ENCODE results near the gene GPR153. TPM values are rescaled to one million over a fixed set of nuclear protein-coding genes. Genes with fewer than 3 reads are reported as not detected.

GPR153 gene
- total RNA-seq, 3 donors from 2014 or later = 20.2 to 28.3 (median 20.4) TPM

DNA sequence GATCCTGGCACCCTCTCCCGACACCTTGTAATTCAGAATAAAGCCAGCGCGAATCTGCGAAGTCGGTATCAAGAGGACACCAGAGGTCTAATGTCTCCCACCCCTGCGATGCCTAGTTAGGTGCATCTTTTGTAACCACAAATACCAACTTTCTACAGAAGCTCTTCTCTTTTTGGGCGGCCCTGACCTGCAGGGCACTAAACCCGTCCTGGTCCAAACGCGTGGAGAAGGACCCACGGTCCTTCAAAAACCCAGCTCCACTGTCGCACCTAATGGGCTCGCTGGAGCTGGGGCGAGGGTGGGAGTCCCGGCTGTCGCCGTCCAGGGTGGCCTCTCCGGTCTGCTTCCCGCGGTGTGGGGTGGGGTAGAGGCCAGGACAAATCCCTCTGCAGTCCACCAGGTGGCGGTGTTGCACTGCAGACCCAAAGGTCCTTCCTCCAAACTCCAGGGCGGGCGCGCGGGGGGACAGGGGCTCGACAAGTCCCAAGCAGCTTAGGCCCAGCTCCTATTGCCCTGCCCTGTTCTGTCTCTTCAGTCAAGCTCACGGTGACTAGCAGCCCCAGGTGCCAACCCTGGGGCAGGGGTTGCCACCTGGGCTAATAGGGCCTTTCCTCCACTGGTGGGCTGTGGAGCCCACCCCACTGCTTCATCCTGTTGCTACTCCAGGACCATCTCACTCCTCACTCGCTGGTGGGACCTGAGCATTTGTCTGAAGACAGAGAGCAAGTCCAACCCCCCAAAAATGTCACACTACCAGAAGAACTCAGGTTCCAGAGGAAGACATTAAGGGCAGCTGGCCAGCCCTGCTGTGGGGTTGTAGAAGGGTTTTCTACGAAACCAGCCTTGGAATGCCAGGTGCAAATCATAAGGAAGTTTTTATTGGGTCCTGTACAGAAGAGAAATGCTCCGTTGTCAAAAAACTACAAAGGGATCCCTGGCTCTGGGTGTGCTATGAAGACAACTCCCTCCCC, 14.1 kb downstream of the GPR153 start:
- no peaks in the 10 kb centered on the region for H3K9me3 ChIP-seq
- no peaks in the 10 kb centered on the region for H3K36me3 ChIP-seq (ENCODE audit: low read depth)
- DNase-seq (peak; percentile 76 to 86 (median 85)), ATAC-seq (peak; percentile 70)
- intact Hi-C loops (cut with DNase I, micrococcal nuclease) = loop anchor here (2.0 to 10.0 kb wide), 3 partner anchors 91 to 158 kb away; no protein-coding TSS in a partner anchor
- TF ChIP-seq, protein P1, sequence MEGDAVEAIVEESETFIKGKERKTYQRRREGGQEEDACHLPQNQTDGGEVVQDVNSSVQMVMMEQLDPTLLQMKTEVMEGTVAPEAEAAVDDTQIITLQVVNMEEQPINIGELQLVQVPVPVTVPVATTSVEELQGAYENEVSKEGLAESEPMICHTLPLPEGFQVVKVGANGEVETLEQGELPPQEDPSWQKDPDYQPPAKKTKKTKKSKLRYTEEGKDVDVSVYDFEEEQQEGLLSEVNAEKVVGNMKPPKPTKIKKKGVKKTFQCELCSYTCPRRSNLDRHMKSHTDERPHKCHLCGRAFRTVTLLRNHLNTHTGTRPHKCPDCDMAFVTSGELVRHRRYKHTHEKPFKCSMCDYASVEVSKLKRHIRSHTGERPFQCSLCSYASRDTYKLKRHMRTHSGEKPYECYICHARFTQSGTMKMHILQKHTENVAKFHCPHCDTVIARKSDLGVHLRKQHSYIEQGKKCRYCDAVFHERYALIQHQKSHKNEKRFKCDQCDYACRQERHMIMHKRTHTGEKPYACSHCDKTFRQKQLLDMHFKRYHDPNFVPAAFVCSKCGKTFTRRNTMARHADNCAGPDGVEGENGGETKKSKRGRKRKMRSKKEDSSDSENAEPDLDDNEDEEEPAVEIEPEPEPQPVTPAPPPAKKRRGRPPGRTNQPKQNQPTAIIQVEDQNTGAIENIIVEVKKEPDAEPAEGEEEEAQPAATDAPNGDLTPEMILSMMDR (IDR thresholded peaks at IDR 0.05) = peak; percentile 82
- peaks cover 17% of the 10 kb centered on the region for H3K4me1 ChIP-seq (ENCODE audit: low read depth)
- H3K4me3 ChIP-seq = no peak overlapping the region

DNA sequence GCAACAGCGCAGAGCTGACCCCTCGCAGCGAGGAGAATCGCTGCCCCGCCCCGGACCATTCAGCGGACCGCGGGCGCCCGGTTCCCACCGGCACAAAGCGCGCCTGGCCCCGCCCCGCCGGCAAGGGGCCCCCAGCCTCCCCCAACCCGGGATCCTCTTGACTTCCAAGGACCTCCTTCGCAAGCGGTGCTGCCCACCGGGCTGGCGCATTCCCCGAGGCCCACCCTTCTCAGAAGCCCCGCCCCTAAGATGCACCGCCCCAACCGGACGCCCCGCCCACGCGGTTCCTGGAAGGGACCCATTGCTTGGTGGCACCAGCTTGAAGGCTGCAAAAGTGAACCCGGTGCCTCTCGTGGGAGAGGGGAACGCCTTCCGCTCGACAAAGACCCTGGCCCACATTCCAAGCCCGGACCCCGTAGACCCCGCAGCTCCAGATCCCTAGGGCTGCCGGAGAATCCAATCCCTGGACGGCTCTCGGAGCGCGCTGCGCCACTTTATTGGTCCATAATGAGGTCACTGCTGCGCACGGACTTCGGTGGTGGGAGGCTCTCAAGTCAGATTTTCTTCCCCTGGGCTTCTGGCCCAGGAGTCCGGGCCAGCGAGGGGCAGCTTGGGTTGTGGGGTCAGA, 14.9 kb downstream of the GPR153 start:
- Histone ChIP-seq H3K4me1 (ENCODE audit: low read depth) (peaks cover 18% of the 10 kb centered on the region), H3K4me3 (no peak overlapping the region), H3K36me3 (ENCODE audit: low read depth) (no peaks in the 10 kb centered on the region), H3K9me3 (no peaks in the 10 kb centered on the region)
- peak in 2 of 3 donors; percentile 68 to 74 for DNase-seq
- ATAC-seq = peak; percentile 24
- TF ChIP-seq, protein P1 (IDR thresholded peaks at IDR 0.05) = no peak
- intact Hi-C loops (cut with DNase I, micrococcal nuclease) = loop anchor here (2.0 to 10.0 kb wide), 3 partner anchors 91 to 159 kb away; no protein-coding TSS in a partner anchor

DNA sequence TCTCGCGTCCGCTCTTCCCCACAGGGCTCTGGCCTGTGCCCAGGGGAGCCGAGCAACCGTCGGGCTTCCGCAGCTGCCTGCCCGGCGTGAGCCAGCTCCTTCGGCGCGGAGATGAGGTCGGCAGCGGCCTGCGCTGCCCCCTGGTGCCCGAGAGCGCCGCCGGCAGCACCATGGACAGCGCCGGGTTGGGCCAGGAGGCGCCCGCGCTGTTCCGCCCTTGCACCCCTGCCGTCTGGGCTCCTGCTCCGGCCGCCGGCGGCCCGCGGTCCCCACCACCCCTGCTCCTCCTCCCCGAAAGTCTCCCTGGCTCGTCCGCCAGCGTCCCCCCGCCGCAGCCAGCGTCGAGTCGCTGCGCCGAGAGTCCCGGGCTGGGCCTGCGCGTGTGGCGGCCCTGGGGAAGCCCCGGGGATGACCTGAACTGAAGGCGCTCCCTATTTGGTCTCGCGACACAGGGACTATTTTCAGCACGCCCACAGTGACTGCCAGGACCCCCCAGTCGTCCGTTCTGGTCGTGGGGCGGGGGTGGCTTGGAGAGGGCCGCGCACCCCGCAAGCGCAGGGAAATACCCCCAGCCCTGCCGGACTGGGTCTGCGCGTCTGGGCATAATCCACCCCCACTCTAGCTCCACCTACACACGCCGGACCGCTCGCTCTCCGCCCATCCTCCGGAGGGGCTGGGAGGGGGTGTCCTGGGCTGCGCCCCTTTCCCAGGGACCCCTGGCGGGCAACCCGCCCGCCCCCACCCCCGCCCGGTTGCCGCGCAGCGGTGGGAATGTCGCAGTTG, 15.6 kb downstream of the GPR153 start:
- Histone ChIP-seq H3K36me3 (ENCODE audit: low read depth) (no peaks in the 10 kb centered on the region), H3K4me1 (ENCODE audit: low read depth) (peaks cover 18% of the 10 kb centered on the region), H3K9me3 (no peaks in the 10 kb centered on the region), H3K4me3 (no peak overlapping the region)
- ATAC-seq (peak; percentile 85), DNase-seq (peak; percentile 81 to 89 (median 88))
- intact Hi-C loops (cut with DNase I, micrococcal nuclease) = loop anchor here (5.0 to 10.0 kb wide), 2 partner anchors 92 to 160 kb away; no protein-coding TSS in a partner anchor
- TF ChIP-seq, protein P1 (IDR thresholded peaks at IDR 0.05) = peak; percentile 75

DNA sequence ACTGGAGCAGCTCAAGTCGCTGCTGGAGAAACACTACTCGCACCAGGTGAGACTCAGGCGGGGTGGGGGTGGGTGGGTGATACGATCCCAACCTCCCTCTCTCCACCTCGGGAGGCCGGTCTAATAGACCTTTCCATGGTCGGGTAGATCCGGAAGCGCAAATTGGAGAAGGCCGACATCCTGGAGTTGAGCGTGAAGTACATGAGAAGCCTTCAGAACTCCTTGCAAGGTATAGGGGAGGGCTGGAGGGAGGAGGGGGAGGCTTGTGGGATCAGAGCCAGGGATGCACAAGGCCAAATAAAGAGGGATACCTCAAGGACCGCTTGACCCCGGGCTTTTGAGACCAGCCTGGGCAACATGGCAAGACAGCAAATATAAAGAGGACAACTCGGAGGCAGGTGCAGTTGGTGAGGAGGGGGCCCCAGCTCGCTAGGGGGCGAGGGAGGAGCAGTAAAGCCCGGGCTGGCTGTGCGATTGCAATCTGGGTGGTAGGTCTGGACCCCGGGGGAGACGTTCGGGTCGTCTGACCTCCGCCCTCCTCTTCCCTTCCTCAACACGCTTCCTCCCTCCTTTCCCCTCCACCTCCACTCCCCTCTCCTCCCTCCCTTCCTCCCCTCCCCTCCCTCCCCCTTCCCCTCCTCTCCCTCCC, 16.4 kb downstream of the GPR153 start:
- intact Hi-C loops (cut with DNase I, micrococcal nuclease) = loop anchor here (5.0 to 10.0 kb wide), 2 partner anchors 93 to 160 kb away; no protein-coding TSS in a partner anchor
- peaks cover 18% of the 10 kb centered on the region for H3K4me1 ChIP-seq (ENCODE audit: low read depth)
- H3K9me3 ChIP-seq = no peaks in the 10 kb centered on the region
- ATAC-seq (no peak), DNase-seq (no peak)
- TF ChIP-seq, protein P1 (IDR thresholded peaks at IDR 0.05) = no peak
- no peak overlapping the region for H3K4me3 ChIP-seq
- no peaks in the 10 kb centered on the region for H3K36me3 ChIP-seq (ENCODE audit: low read depth)

Data from mucosa of descending colon (tissue), 3 donors.